Colonic mucosa (tissue), 4 donors: ENCODE measurements around the gene ALKBH3. TPM values are rescaled to one million over a fixed set of nuclear protein-coding genes. Genes with fewer than 3 reads are reported as not detected.

Experiments used
- DNase-seq: peaks from one replicate; pipeline ENCODE4 v3.0.0-alpha.2; 2020
- H3K27ac ChIP-seq: fragments of 200-600 bp; one replicate; pipeline ENCODE4 v1.8.0; 2021
- H3K27me3 ChIP-seq: fragments of 200-600 bp; one replicate; pipeline ENCODE4 v1.8.0; 2021
- H3K36me3 ChIP-seq: fragments of 200-600 bp; one replicate; pipeline ENCODE4 v1.8.0; 2021
- H3K4me1 ChIP-seq: fragments of 200-600 bp; one replicate; pipeline ENCODE4 v1.8.0; 2021; ENCODE audit warnings: mild to moderate bottlenecking
- H3K4me3 ChIP-seq: fragments of 200-600 bp; one replicate; pipeline ENCODE4 v1.8.0; 2021
- H3K9ac ChIP-seq, 2 donors: one replicate each; pipeline ENCODE4 v1.7.0; 2013; ENCODE audit warnings: control low read depth in 2 of 2, low read depth in 2 of 2, low read length in 2 of 2
- H3K9me3 ChIP-seq: fragments of 200-600 bp; one replicate; pipeline ENCODE4 v1.8.0; 2021
- intact Hi-C: fragments of 100-400 bp; cut with DNase I; formaldehyde crosslinking; loops from one replicate; pipeline ENCODE4 v1.14.1; 2022
- total RNA-seq, 2 donors: library from RNA; stranded (reverse); fragmentation: NEBNext Ultra II Directional in 1 of 2; extraction: Animal tissue kit (Norgen Biotek cat#: 25700) in 1 of 2; gene quantifications; one replicate each; pipeline ENCODE4 v1.2.1, GENCODE V29; 2021
- TF ChIP-seq, protein P1 (sequence below): fragments of 200-600 bp; IDR thresholded peaks from one replicate; pipeline ENCODE4 v1.8.0; 2022; ENCODE audit warnings: antibody characterized with exemption, mild to moderate bottlenecking
- donor health status: healthy.
- donor health status: DM: no; HTN: no; CAD: no.
- donor health status: DM: no; HTN: no; CAD: no.

Gene ALKBH3
- total RNA-seq, 2 donors from 2014 or later, result 22.5 to 26.9 TPM

DNA sequence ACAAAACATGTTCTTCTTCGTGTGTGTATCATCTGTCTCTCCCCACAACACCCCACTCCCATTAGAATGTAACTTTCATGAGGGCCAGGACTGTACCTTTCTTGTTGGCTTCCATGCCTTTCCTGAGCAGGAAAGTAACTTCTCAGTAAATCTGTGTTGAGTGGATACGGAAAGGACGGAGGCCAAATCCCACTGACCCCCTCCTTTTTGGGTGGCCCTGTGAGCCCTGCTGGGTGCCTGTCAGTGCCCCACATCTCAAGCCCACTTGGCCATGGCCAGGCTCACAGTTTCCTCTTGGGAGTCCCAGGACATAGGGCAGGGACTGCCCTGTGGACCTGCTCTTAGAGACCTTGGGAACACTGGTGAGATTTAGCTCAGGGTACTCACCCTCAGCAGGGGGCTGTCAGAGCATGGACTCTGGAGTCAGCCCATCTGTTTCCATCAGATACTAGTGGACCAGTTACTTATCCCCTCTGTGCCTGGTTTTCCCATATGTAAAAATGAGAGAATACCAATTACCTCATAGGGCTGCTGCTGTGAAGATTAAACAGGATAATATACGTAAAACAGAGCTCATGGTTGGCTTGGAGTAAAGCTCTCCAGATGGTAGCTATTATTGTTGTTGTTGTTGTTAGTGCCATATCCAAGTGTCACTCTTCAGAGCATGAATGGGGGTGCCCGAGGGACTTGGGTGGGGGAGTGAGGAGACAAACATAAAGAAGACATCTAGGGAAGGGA lies 60.8 kb downstream of the ALKBH3 start:
- Histone ChIP-seq H3K27me3 (peaks cover 40% of the 10 kb centered on the region), H3K4me1 (no peaks in the 10 kb centered on the region), H3K27ac (no peak overlapping the region), H3K9ac (peak overlapping the region; percentile 7 to 46), H3K9me3 (no peaks in the 10 kb centered on the region), H3K4me3 (no peak overlapping the region), H3K36me3 (no peaks in the 10 kb centered on the region)
- TF ChIP-seq, protein P1, sequence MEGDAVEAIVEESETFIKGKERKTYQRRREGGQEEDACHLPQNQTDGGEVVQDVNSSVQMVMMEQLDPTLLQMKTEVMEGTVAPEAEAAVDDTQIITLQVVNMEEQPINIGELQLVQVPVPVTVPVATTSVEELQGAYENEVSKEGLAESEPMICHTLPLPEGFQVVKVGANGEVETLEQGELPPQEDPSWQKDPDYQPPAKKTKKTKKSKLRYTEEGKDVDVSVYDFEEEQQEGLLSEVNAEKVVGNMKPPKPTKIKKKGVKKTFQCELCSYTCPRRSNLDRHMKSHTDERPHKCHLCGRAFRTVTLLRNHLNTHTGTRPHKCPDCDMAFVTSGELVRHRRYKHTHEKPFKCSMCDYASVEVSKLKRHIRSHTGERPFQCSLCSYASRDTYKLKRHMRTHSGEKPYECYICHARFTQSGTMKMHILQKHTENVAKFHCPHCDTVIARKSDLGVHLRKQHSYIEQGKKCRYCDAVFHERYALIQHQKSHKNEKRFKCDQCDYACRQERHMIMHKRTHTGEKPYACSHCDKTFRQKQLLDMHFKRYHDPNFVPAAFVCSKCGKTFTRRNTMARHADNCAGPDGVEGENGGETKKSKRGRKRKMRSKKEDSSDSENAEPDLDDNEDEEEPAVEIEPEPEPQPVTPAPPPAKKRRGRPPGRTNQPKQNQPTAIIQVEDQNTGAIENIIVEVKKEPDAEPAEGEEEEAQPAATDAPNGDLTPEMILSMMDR, result no peak
- DNase-seq, result no peak
- intact Hi-C loops, result loop anchor here (5.0 kb wide), 2 partner anchors 49 to 96 kb away; no protein-coding TSS in a partner anchor

DNA sequence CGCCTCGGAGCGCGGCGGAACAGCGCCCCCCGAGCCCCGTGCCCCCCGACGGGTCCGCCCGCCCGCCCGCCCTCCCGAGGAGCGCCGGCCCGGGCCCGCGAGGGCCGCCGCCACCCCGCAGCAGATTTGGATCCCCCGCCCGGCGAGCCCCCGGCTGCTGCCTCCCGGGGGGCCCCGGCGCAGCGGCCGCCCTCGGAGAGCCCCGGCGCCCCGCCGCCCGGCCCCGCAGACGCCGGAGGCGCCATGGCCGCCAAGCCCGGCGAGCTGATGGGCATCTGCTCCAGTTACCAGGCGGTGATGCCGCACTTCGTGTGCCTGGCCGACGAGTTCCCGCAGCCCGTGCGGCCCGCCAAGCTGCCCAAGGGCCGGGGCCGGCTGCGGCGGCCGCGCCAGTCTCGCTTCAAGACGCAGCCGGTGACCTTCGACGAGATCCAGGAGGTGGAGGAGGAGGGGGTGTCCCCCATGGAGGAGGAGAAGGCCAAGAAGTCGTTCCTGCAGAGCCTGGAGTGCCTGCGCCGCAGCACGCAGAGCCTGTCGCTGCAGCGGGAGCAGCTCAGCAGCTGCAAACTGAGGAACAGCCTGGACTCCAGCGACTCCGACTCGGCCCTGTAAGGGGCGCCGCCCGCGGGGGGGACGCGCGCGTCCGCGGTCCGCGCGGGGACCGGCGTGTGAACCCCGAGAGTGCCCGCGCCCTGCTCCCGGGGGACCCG lies 62.2 kb downstream of the ALKBH3 start:
- Histone ChIP-seq H3K36me3 (no peaks in the 10 kb centered on the region), H3K27me3 (peaks cover 40% of the 10 kb centered on the region), H3K9me3 (no peaks in the 10 kb centered on the region), H3K4me3 (peak overlapping the region; percentile 47), H3K9ac (peak overlapping the region in 1 of 2 donors; percentile 64), H3K27ac (peak overlapping the region; percentile 63), H3K4me1 (no peaks in the 10 kb centered on the region)
- no peak for DNase-seq
- TF ChIP-seq, protein P1, result no peak
- intact Hi-C loops, result loop anchor here (5.0 kb wide), 2 partner anchors 51 to 94 kb away; no protein-coding TSS in a partner anchor

DNA sequence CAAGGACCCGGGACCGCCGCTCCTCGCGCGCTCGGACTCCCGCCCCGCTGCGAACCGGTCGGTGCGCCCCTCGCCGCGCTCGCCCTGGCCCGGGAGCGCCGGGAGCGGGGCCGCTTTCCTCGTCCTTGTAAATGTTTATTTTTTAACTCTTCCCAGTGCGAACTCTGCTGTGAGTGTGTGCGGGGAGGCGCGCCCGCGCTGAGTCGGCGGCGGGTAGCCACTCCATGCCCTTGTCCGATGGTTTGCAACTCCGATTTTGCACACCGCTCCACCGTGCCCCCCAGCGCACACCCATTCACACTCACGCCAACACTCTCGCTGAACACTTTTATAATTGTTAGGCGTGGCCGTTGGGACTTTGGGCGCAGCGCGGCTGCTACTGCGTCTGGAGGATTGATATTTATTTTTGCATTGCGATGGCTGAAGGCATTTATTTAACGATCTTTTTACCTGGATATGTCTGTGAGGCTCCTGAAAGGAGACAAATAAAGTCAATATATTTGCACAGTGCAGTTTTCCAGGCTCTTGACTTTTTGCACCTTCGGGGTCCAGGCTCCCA lies 62.8 kb downstream of the ALKBH3 start:
- TF ChIP-seq, protein P1, result no peak
- intact Hi-C loops, result loop anchor here (5.0 kb wide), 2 partner anchors 51 to 94 kb away; no protein-coding TSS in a partner anchor
- Histone ChIP-seq H3K4me1 (no peaks in the 10 kb centered on the region), H3K27me3 (peaks cover 40% of the 10 kb centered on the region), H3K9ac (peak overlapping the region; percentile 63 to 64), H3K9me3 (no peaks in the 10 kb centered on the region), H3K36me3 (no peaks in the 10 kb centered on the region), H3K27ac (peak overlapping the region; percentile 63), H3K4me3 (peak overlapping the region; percentile 47)
- DNase-seq, result no peak

DNA sequence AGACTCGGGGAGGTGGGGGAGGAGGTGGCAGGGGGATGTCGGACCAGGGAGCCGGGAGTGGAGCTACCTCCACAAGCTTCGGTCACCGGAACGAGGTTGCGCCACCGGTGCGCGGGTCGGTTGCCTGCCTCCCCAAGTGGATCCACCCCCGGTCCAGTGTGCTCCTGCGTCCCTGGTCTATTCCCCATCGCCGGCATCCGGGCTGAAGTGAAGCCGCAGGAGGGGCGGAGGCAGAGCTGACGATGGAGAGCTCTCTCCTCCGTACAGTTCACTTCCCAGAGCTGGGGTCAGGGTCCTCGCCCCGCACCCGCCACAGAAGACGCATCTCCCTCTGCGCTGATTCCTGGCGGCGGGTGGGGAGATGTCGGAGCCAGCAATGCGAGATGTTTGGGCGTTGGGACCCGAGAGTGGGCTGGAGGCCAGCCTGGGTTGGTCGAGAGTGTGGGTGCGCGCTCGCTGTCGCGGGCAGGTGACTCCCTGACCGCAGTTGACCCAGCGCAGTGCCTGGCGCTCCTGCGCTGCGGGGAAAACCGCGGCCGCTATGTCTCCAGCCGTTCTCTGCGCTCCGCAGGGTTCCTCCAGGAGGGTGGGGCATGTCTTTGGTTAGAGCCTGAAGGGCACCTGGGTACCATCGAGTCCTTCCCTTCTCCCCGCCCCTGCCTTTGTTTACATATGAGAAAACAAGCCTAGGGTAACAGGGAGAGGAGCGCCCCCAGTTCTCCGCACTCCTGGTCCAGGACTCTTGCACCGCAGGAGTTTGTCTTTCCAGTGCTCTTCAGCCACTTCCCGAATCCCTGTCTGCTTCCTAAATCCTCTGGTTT lies 63.5 kb downstream of the ALKBH3 start:
- Histone ChIP-seq H3K9ac (peak overlapping the region; percentile 63), H3K4me1 (no peaks in the 10 kb centered on the region), H3K27ac (peak overlapping the region; percentile 52), H3K9me3 (no peaks in the 10 kb centered on the region), H3K27me3 (peaks cover 40% of the 10 kb centered on the region), H3K4me3 (peak overlapping the region; percentile 47), H3K36me3 (no peaks in the 10 kb centered on the region)
- DNase-seq, result no peak
- intact Hi-C loops, result loop anchor here (5.0 kb wide), 2 partner anchors 52 to 93 kb away; no protein-coding TSS in a partner anchor
- TF ChIP-seq, protein P1, result no peak
